Fibroblast of mammary gland (primary cell): ENCODE results near the gene POLG2.
"Not testable (repeated sequence)": the region's sequence is repeated elsewhere in the genome, so short reads cannot be mapped to it uniquely, and the experiment has no call there.

Experiments used
- DNase-seq: peaks from one replicate; pipeline ENCODE4 v3.0.0-alpha.2; 2010; ENCODE audit warnings: low read depth
- H3K4me3 ChIP-seq: 2 replicates; pipeline ENCODE4 v1.5.1; 2011; ENCODE audit warnings: low read depth, mild to moderate bottlenecking, low read length, moderate library complexity; ENCODE audit not compliant: control insufficient read depth
- CTCF ChIP-seq: conservative IDR thresholded peaks from 2 replicates; pipeline ENCODE4 v1.5.1; 2011; ENCODE audit warnings: low read depth, low read length, inconsistent platforms; ENCODE audit not compliant: control insufficient read depth, insufficient read depth

POLG2 gene

GRCh38 chr17:64443086-64443760 lies 53.6 kb downstream of the POLG2 start:
- TF ChIP-seq CTCF, result no peak
- H3K4me3 ChIP-seq, result no peak overlapping the region

GRCh38 chr17:64442541-64442971 lies 54.3 kb downstream of the POLG2 start:
- TF ChIP-seq CTCF, result no peak
- no peak overlapping the region for H3K4me3 ChIP-seq
- DNase-seq, result no peak

More at GRCh38 chr17:64443086-64443760, 53.6 kb downstream of the POLG2 start:
- no peak for DNase-seq

GRCh38 chr17:64441772-64442540 lies 54.9 kb downstream of the POLG2 start:
- DNase-seq, result peak; percentile 44
- TF ChIP-seq CTCF, result no peak
- no peak overlapping the region for H3K4me3 ChIP-seq

DNA sequence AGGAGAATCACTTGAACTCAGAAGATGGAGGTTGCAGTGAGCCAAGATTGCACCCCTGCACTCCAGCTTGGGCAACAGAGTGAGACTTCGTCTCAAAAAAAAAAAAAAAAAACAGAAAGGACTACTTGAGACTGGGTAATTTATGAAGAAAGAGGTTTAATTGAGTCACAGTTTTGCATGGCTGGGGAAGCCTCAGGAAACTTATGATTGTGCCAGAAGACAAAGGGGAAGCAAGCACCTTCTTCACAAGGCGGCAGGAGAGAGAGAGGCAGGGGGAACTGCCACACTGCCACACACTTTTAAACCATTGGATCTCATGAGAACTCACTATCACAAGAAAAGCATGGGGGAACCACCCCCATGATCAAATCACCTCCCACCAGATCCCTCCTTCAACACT lies 56.9 kb downstream of the POLG2 start:
- H3K4me3 ChIP-seq, result no peak overlapping the region
- no peak for TF ChIP-seq CTCF
- DNase-seq, result no peak

DNA sequence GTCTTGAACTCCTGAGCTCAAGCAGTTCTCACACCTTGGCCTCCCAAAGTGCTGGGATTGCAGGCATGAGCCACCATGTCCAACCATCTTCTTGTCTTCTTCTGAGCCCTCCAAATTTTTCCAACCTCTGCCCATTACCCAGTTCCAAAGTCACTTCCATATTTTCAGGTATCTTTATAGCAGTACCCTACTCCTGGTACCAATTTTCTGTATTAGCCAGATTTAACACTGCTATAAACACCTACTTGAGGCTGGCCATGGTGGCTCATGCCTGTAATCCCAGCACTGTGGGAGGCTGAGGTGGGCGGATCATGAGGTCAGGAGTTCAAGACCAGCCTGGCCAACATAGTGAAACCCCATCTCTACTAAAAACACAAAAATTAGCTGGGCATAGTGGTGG lies 57.3 kb downstream of the POLG2 start:
- not testable (repeated sequence) for H3K4me3 ChIP-seq

DNA sequence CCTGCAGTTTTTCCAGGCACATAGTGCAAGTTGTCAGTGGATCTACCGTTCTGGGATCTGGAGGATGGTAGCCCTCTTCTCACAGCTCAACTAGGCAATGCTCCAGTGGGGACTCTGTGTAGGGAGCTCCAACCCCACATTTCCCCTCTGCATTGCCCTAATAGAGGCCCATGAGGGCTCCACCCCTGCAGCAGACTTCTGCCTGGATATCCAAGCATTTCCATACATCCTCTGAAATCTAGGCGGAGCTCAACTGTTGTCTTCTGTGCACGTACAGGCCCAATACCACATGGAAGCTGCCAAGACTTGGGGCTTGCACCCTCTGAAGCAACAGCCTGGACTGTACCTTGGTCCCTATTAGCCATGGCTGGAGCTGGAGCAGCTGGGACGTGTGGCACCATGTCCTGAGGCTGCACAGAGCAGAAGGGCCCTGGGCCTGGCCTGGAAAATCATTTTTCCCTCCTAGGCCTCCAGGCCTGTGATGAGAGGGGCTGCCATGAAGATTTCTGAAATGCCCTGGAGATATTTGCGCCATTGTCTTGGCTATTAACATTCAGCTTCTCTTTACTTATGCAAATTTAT lies 58.8 kb downstream of the POLG2 start:
- H3K4me3 ChIP-seq, result no peak overlapping the region
- TF ChIP-seq CTCF, result no peak
- no peak for DNase-seq

More for the DNA sequence above, 57.3 kb downstream of the POLG2 start:
- DNase-seq, result not testable (repeated sequence)

DNA sequence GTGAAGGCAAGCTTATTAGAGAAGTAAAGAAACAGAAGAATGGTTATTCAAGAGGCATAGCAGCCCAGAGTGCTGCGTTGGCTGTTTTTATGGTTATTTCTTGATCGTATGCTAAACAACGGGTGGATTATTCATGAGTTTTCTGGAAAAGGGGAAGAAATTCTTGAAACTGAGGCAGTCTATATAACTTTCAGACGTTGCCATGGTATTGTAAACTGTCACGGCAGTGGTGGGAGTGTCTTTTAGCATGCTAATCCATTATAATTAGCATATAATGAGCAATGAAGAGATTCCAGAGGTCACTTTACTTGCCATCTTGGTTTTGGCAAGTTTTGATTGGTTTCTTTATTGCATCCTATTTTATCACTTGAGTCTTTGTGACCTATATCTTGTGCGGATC lies 65.3 kb downstream of the POLG2 start:
- DNase-seq, result no peak

GRCh38 chr17:64430036-64430435 lies 66.8 kb downstream of the POLG2 start:
- not testable (repeated sequence) for DNase-seq, H3K4me3 ChIP-seq

More for the DNA sequence above, 65.3 kb downstream of the POLG2 start:
- no peak for TF ChIP-seq CTCF
- no peak overlapping the region for H3K4me3 ChIP-seq
